Activated CD4-positive, alpha-beta memory T cell treated with anti-CD3 and anti-CD28 coated beads, Interleukin-2, amount 10 ng/mL, durations not matched to agents 7 days and 5 days (primary cell): ENCODE measurements around the gene OR52R1. TPM values are rescaled to one million over a fixed set of nuclear protein-coding genes. Genes with fewer than 3 reads are reported as not detected.

Experiments used
- CTCF ChIA-PET: fragments of 350-600 bp; sonication (Branson Sonifier 250); formaldehyde crosslinking; loops from one replicate; lab custom pipeline; 2021; ENCODE audit warnings: antibody characterized with exemption, inconsistent platforms; lab: Charles Lee
- POLR2A ChIA-PET: fragments of 350-600 bp; sonication (Branson Sonifier 250); formaldehyde crosslinking; loops from one replicate; lab custom pipeline; 2021; ENCODE audit warnings: antibody characterized with exemption; lab: Charles Lee
- DNase-seq: peaks from one replicate; pipeline ENCODE4 v3.0.0-alpha.2; 2020
- H3K27ac Mint-ChIP-seq: one replicate; pipeline ENCODE4 v1.8.0; 2021; ENCODE audit warnings: mild to moderate bottlenecking, mixed read lengths
- H3K27me3 Mint-ChIP-seq: one replicate; pipeline ENCODE4 v1.8.0; 2021; ENCODE audit warnings: mixed read lengths
- H3K36me3 Mint-ChIP-seq: one replicate; pipeline ENCODE4 v1.8.0; 2021; ENCODE audit warnings: low read depth, mixed read lengths
- H3K4me1 Mint-ChIP-seq: one replicate; pipeline ENCODE4 v1.8.0; 2021; ENCODE audit warnings: mixed read lengths
- H3K4me3 Mint-ChIP-seq: one replicate; pipeline ENCODE4 v1.8.0; 2021; ENCODE audit warnings: mild to moderate bottlenecking, mixed read lengths
- H3K9me3 Mint-ChIP-seq: one replicate; pipeline ENCODE4 v1.8.0; 2021; ENCODE audit warnings: mixed read lengths
- total RNA-seq, 2 experiments: library from RNA; stranded (reverse); gene quantifications; one replicate each; pipeline ENCODE4 v1.2.3, GENCODE V29; 2021

The OR52R1 gene
- total RNA-seq, 2 experiments from 2014 or later = not detected

DNA sequence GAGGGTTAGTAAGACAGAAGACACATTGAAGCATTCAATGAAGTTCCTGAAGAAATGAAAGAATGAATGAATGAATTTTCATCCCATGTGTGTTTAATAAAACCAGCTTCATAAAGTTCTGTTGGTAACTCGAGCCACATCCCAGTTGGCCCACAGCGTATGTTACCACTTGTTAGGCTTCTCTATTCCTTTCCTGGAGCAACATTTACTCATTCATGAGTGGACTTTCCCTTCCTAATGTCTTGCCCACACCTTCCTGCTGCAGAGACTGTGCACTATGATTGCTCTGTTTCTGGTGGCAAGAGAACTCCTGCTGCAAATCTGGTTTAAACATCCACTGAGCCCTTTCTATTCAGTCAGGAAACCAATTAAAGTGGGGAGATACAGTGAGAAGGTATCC is 7.0 kb downstream of the OR52R1 start:
- Mint-ChIP-seq H3K36me3 (no peaks in the 10 kb centered on the region), H3K9me3 (no peaks in the 10 kb centered on the region), H3K27me3 (peaks cover 1% of the 10 kb centered on the region), H3K27ac (no peak overlapping the region), H3K4me1 (no peaks in the 10 kb centered on the region), H3K4me3 (no peak overlapping the region)
- CTCF ChIA-PET = no interaction called here
- POLR2A ChIA-PET = no interaction called here
- DNase-seq = no peak

DNA sequence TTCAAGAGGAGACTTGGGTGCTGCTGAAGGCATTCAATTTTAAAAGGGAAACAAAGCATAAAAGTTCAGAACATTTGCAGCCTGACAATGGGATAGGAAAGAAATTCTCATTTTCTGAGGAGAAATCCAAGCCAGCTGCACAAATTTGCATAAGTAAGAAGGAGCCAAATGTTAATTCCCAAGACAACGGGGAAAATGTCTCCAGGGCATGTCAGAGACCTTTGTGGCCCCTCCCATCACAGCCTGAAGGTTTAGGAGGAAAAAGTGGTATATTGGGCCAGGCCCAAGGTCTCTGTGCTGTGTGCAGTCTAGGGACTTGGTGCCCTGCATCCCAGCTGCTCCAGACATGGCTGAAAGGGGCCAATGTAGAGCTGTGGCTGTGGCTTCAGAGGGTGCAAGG is 21.7 kb downstream of the OR52R1 start:
- no peak for DNase-seq
- ChIA-PET CTCF (no interaction called here), POLR2A (no interaction called here)
- H3K36me3 Mint-ChIP-seq = no peaks in the 10 kb centered on the region
- H3K27ac Mint-ChIP-seq = no peak overlapping the region
- H3K9me3 Mint-ChIP-seq = peaks cover 3% of the 10 kb centered on the region
- no peak overlapping the region for H3K4me3 Mint-ChIP-seq
- H3K4me1 Mint-ChIP-seq = no peaks in the 10 kb centered on the region
- no peaks in the 10 kb centered on the region for H3K27me3 Mint-ChIP-seq

DNA sequence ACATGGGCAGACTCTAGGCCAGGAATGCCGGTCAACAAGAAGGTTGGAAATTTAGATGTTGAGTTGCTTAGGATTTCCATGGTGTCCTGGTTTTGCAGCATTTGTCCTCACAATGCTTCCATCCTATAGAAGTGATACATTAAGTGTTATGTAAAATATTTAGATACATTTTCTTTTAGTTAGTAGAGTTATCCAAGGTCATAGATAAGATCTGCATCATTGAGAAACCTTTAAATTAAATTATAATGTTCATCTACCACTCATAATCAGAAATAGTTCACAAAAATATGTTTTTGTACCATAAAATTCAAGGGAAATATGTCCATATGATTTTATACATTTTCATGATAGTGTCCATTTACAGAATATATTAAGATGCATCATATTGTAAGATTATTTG is 34.3 kb downstream of the OR52R1 start, which contains the start of gene OR51F1:
Gene OR51F1, minus strand, starts transcription at position 101 of the 400 bp plus-strand sequence. Its CDS starts 0 bp downstream, at position 101.
- Mint-ChIP-seq H3K27me3 (no peaks in the 10 kb centered on the region), H3K4me3 (no peak within 1 kb of the TSS), H3K9me3 (no peaks in the 10 kb centered on the region), H3K27ac (no peak within 1 kb of the TSS), H3K36me3 (no peaks in the 10 kb centered on the region), H3K4me1 (no peaks in the 10 kb centered on the region)
- CTCF ChIA-PET = no interaction called here
- no peak for DNase-seq
- POLR2A ChIA-PET = no interaction called here

GRCh38 chr11:4768094-4768493 is 36.1 kb downstream of the OR52R1 start:
- Mint-ChIP-seq H3K9me3 (no peaks in the 10 kb centered on the region), H3K27me3 (no peaks in the 10 kb centered on the region), H3K4me1 (no peaks in the 10 kb centered on the region), H3K36me3 (no peaks in the 10 kb centered on the region), H3K27ac (no peak overlapping the region), H3K4me3 (no peak overlapping the region)
- CTCF ChIA-PET = interaction anchor here (0.8 kb wide), 1 partner anchor 581 kb away, joined by 3 read pairs; no protein-coding TSS in a partner anchor
- POLR2A ChIA-PET = no interaction called here
- no peak for DNase-seq

- DNase-seq = no peak
- no peaks in the 10 kb centered on the region for H3K9me3 Mint-ChIP-seq
- POLR2A ChIA-PET = no interaction called here
- H3K4me3 Mint-ChIP-seq = no peak overlapping the region
- H3K4me1 Mint-ChIP-seq = no peaks in the 10 kb centered on the region
- no peaks in the 10 kb centered on the region for H3K27me3 Mint-ChIP-seq
- CTCF ChIA-PET = no interaction called here
- H3K27ac Mint-ChIP-seq = no peak overlapping the region
- H3K36me3 Mint-ChIP-seq = no peaks in the 10 kb centered on the region
Measured at GRCh38 chr11:4766420-4767043, 37.6 kb downstream of the OR52R1 start.

GRCh38 chr11:4763096-4763495 is 41.1 kb downstream of the OR52R1 start:
- ChIA-PET CTCF (no interaction called here), POLR2A (no interaction called here)
- no peak overlapping the region for H3K4me3 Mint-ChIP-seq
- no peaks in the 10 kb centered on the region for H3K4me1 Mint-ChIP-seq
- no peaks in the 10 kb centered on the region for H3K27me3 Mint-ChIP-seq
- no peak overlapping the region for H3K27ac Mint-ChIP-seq
- no peaks in the 10 kb centered on the region for H3K36me3 Mint-ChIP-seq
- no peaks in the 10 kb centered on the region for H3K9me3 Mint-ChIP-seq
- no peak for DNase-seq

Other genes with a start within 250 kb of the OR52R1 start
- not detected for gene OR52I2, start 222.6 kb downstream of the OR52R1 start, total RNA-seq
- not detected for gene OR52I1, start 210.3 kb downstream of the OR52R1 start, total RNA-seq
- 10 to 100 TPM; 11.6 to 12.7 TPM for gene TRIM68, start 196.1 kb downstream of the OR52R1 start, total RNA-seq
- gene OR51D1, start 166.9 kb downstream of the OR52R1 start, total RNA-seq = not detected
- gene OR51E1, start 160.4 kb downstream of the OR52R1 start, total RNA-seq = not detected
- not detected for gene OR51E2, start 106.5 kb downstream of the OR52R1 start, total RNA-seq
- gene MMP26, start 99.6 kb downstream of the OR52R1 start, total RNA-seq = not detected
- gene OR51F1, start 34.4 kb downstream of the OR52R1 start, total RNA-seq = not detected
- not detected for gene OR51F2, start 16.9 kb upstream of the OR52R1 start, total RNA-seq
- gene OR51S1, start 44.8 kb upstream of the OR52R1 start, total RNA-seq = not detected
- gene OR51T1, start 77.5 kb upstream of the OR52R1 start, total RNA-seq = not detected
- not detected for gene OR51A7, start 99.4 kb upstream of the OR52R1 start, total RNA-seq
- not detected for gene OR51G2, start 115.0 kb upstream of the OR52R1 start, total RNA-seq
- gene OR51G1, start 120.0 kb upstream of the OR52R1 start, total RNA-seq = not detected
- not detected for gene OR51A4, start 143.2 kb upstream of the OR52R1 start, total RNA-seq
- gene OR51A2, start 151.3 kb upstream of the OR52R1 start, total RNA-seq = not detected
- gene OR51L1, start 190.5 kb upstream of the OR52R1 start, total RNA-seq = not detected
- gene OR52J3, start 242.1 kb upstream of the OR52R1 start, total RNA-seq = not detected